ENCODE data around the gene PEA15. TPM values are rescaled to one million over a fixed set of nuclear protein-coding genes. Genes with fewer than 3 reads are reported as not detected.

PEA15 gene
- total and polyA plus RNA-seq, 10 of the 15 experiments (the other 5 are each of a cell fraction or from before 2014, with no cell fraction given) = 15.1 to 269 (median 65.6) TPM

GRCh38 chr1:160261893-160262794 is 57.0 kb downstream of the PEA15 start, which contains the start of gene DCAF8 (continued):
- TF ChIP-seq ASH2L (IDR thresholded peaks at IDR 0.05; ENCODE audit: borderline replicate concordance, low read depth) = no peak; the same call in 1 of the 2 replicates
- 0 out of 2 replicates have a peak, but pooled peaks have one; percentile 13 for TF ChIP-seq RELB (IDR thresholded peaks at IDR 0.05; ENCODE audit: low read depth)
- no peak for TF ChIP-seq EZH2 (IDR thresholded peaks at IDR 0.05; ENCODE audit: borderline replicate concordance, control insufficient read depth, low read depth, low read length)
- TF ChIP-seq ZBTB33 (IDR thresholded peaks at IDR 0.05) = no peak
- no peak for TF ChIP-seq IRF4 (IDR thresholded peaks at IDR 0.05; ENCODE audit: low read depth, low read length)
- peak; percentile 80; the same call in 1 of the 2 replicates for TF ChIP-seq SIN3A (IDR thresholded peaks at IDR 0.05; ENCODE audit: low read depth, low read length)
- no peak for TF ChIP-seq FOXK2 (IDR thresholded peaks at IDR 0.05)
- TF ChIP-seq NRF1 (conservative IDR thresholded peaks at IDR 0.05; ENCODE audit: low read depth, low read length) = peak; percentile 96
- TF ChIP-seq SMC3 (IDR thresholded peaks at IDR 0.05; ENCODE audit: borderline replicate concordance, low read length) = no peak
- no peak for TF ChIP-seq ZSCAN29 (IDR thresholded peaks at IDR 0.05)
- TF ChIP-seq IKZF1 (conservative IDR thresholded peaks at IDR 0.05) = peak; percentile 63
- TF ChIP-seq NFYB (IDR thresholded peaks at IDR 0.05; ENCODE audit: insufficient read depth, low read depth, low read length) = no peak
- peak; percentile 91; the same call in 1 of the 2 replicates for TF ChIP-seq WRNIP1 (IDR thresholded peaks at IDR 0.05; ENCODE audit: borderline replicate concordance, low read depth, low read length)
- 0 out of 2 replicates have a peak, but pooled peaks have one; percentile 48 for TF ChIP-seq STAT1 (conservative IDR thresholded peaks at IDR 0.05)
- TF ChIP-seq NKRF (conservative IDR thresholded peaks at IDR 0.05) = 0 out of 2 replicates have a peak, but pooled peaks have one; percentile 59
- peak; percentile 66; the same call in 1 of the 2 replicates for TF ChIP-seq PAX5 (IDR thresholded peaks at IDR 0.05; ENCODE audit: borderline replicate concordance, low read depth, low read length)
- TF ChIP-seq MEF2A (IDR thresholded peaks at IDR 0.05; ENCODE audit: insufficient read depth, low read depth, low read length) = no peak
- TF ChIP-seq ZNF384 (IDR thresholded peaks at IDR 0.05; ENCODE audit: borderline replicate concordance, low read depth, low read length) = 0 out of 2 replicates have a peak, but pooled peaks have one; percentile 2
- peak; percentile 35; the same call in 1 of the 2 replicates for TF ChIP-seq NR2F1 (conservative IDR thresholded peaks at IDR 0.05)
- TF ChIP-seq BACH1 (IDR thresholded peaks at IDR 0.05; ENCODE audit: borderline replicate concordance) = peak; percentile 40
- peak; percentile 33 for TF ChIP-seq SIX5 (IDR thresholded peaks at IDR 0.05; ENCODE audit: low read depth, low read length, severe bottlenecking)
- TF ChIP-seq DPF2 (IDR thresholded peaks at IDR 0.05) = peak; percentile 29; the same call in 1 of the 2 replicates
- TF ChIP-seq RCOR1 (conservative IDR thresholded peaks at IDR 0.05; ENCODE audit: low read depth, low read length) = no peak
- no peak for TF ChIP-seq RAD21 (IDR thresholded peaks at IDR 0.05; ENCODE audit: insufficient read depth, low read depth, low read length)
- TF ChIP-seq MYC (IDR thresholded peaks at IDR 0.05; ENCODE audit: insufficient read depth, insufficient read length, insufficient replicate concordance, low read length, severe bottlenecking) = no peak

All from GM12878 (cell line).